ENCODE results near the gene IP6K2. TPM values are rescaled to one million over a fixed set of nuclear protein-coding genes. Genes with fewer than 3 reads are reported as not detected.

IP6K2 gene
- total and polyA plus RNA-seq, 2 experiments from 2014 or later, result 97.0 to 97.4 TPM

DNA sequence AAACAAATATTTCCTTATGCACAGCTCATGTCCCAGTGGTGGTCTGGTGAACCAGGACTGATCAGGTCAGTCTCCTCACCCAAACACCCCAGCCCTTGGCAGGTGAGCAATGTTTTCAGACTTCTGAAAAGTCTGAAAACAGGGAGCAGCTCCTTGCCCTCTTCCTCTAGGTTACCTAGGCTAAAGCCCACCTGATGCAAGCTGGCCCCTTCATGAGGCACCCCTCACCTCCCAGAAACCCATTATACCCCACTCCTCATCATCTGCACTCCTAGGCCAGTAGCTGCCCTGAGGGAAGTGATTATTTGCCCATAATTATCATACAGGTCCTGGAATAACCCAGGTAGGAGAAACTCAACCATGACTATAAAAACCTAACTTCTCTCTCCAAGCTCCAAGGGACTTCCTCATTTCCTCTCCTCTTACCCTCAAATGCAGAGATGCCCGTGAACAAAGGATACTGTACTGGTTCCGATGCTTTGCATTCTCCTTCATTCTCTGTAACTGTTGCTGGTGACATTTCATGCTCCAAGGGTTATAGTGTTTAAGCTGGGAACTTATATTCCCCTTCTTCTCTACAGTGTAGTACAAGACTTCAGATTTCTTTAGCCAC, 26.1 kb downstream of the IP6K2 start:
- no peak for ATAC-seq
- H3K4me3 Mint-ChIP-seq, result no peak overlapping the region
- no peak overlapping the region for H3K4me3 ChIP-seq

DNA sequence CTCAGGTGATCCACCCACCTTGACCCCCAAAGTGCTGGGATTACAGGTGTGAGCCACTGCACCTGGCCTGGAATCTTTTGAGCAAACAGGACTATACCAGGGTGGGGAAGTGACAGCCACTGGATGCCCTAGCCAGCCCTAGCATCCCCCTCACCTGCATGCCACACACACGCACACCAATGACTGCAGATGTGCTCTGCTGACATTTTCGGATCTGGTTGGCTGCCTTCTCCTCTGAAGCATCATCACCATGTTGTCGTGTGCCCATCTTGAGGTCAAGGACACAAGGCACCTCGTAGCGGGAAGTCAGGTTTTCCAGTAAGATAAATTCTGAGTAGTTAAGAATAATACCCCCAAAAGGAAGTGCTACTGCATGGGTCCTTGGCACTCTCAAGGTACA, 27.6 kb downstream of the IP6K2 start:
- H3K36me3 ChIP-seq (ENCODE audit: insufficient read depth), result peaks cover 58% of the 10 kb centered on the region
- H3K36me3 Mint-ChIP-seq (ENCODE audit: low read depth), result peaks cover 69% of the 10 kb centered on the region
- ATAC-seq (no peak), DNase-seq (ENCODE audit: low spot score) (no peak)
- H3K4me1 Mint-ChIP-seq, result peaks cover 11% of the 10 kb centered on the region
- peaks cover 27% of the 10 kb centered on the region for H3K79me2 ChIP-seq (replicated peaks; ENCODE audit: insufficient read depth)
- peaks cover 54% of the 10 kb centered on the region for H3F3A ChIP-seq (replicated peaks; ENCODE audit: low read depth)
- peaks cover 5% of the 10 kb centered on the region for H3K4me1 ChIP-seq (ENCODE audit: insufficient read depth)
- no peak overlapping the region for H3K4me2 ChIP-seq
- H3K4me3 ChIP-seq, result no peak overlapping the region
- H2AFZ ChIP-seq, result no peak overlapping the region
- H3K4me3 Mint-ChIP-seq, result no peak overlapping the region
- no peak overlapping the region for H3K27ac ChIP-seq (ENCODE audit: low read depth)
- no peaks in the 10 kb centered on the region for H3K9me3 Mint-ChIP-seq
- no peaks in the 10 kb centered on the region for H3K27me3 ChIP-seq (ENCODE audit: insufficient read depth)
- no peak overlapping the region for H3K27ac Mint-ChIP-seq
- H3K9me2 ChIP-seq (ENCODE audit: insufficient read depth), result no peaks in the 10 kb centered on the region
- peaks cover 6% of the 10 kb centered on the region for H3K27me3 Mint-ChIP-seq (ENCODE audit: insufficient read depth, low read depth, poor library complexity)
- H4K20me1 ChIP-seq (replicated peaks; ENCODE audit: insufficient read depth), result peaks cover 55% of the 10 kb centered on the region
- TF ChIP-seq CREB1 (CRISPR knock-in tag; IDR thresholded peaks at IDR 0.05; ENCODE audit: low read depth), result no peak
- TF ChIP-seq, protein P1, sequence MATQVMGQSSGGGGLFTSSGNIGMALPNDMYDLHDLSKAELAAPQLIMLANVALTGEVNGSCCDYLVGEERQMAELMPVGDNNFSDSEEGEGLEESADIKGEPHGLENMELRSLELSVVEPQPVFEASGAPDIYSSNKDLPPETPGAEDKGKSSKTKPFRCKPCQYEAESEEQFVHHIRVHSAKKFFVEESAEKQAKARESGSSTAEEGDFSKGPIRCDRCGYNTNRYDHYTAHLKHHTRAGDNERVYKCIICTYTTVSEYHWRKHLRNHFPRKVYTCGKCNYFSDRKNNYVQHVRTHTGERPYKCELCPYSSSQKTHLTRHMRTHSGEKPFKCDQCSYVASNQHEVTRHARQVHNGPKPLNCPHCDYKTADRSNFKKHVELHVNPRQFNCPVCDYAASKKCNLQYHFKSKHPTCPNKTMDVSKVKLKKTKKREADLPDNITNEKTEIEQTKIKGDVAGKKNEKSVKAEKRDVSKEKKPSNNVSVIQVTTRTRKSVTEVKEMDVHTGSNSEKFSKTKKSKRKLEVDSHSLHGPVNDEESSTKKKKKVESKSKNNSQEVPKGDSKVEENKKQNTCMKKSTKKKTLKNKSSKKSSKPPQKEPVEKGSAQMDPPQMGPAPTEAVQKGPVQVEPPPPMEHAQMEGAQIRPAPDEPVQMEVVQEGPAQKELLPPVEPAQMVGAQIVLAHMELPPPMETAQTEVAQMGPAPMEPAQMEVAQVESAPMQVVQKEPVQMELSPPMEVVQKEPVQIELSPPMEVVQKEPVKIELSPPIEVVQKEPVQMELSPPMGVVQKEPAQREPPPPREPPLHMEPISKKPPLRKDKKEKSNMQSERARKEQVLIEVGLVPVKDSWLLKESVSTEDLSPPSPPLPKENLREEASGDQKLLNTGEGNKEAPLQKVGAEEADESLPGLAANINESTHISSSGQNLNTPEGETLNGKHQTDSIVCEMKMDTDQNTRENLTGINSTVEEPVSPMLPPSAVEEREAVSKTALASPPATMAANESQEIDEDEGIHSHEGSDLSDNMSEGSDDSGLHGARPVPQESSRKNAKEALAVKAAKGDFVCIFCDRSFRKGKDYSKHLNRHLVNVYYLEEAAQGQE (IDR thresholded peaks at IDR 0.05; ENCODE audit: unreplicated experiment), result no peak
- no peak for TF ChIP-seq EZH2phosphoT487 (IDR thresholded peaks at IDR 0.05; ENCODE audit: unreplicated experiment)
- TF ChIP-seq, protein P2, sequence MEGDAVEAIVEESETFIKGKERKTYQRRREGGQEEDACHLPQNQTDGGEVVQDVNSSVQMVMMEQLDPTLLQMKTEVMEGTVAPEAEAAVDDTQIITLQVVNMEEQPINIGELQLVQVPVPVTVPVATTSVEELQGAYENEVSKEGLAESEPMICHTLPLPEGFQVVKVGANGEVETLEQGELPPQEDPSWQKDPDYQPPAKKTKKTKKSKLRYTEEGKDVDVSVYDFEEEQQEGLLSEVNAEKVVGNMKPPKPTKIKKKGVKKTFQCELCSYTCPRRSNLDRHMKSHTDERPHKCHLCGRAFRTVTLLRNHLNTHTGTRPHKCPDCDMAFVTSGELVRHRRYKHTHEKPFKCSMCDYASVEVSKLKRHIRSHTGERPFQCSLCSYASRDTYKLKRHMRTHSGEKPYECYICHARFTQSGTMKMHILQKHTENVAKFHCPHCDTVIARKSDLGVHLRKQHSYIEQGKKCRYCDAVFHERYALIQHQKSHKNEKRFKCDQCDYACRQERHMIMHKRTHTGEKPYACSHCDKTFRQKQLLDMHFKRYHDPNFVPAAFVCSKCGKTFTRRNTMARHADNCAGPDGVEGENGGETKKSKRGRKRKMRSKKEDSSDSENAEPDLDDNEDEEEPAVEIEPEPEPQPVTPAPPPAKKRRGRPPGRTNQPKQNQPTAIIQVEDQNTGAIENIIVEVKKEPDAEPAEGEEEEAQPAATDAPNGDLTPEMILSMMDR (conservative IDR thresholded peaks at IDR 0.05; ENCODE audit: low read depth in 2 of 2), result no peak
- TF ChIP-seq, protein P3, sequence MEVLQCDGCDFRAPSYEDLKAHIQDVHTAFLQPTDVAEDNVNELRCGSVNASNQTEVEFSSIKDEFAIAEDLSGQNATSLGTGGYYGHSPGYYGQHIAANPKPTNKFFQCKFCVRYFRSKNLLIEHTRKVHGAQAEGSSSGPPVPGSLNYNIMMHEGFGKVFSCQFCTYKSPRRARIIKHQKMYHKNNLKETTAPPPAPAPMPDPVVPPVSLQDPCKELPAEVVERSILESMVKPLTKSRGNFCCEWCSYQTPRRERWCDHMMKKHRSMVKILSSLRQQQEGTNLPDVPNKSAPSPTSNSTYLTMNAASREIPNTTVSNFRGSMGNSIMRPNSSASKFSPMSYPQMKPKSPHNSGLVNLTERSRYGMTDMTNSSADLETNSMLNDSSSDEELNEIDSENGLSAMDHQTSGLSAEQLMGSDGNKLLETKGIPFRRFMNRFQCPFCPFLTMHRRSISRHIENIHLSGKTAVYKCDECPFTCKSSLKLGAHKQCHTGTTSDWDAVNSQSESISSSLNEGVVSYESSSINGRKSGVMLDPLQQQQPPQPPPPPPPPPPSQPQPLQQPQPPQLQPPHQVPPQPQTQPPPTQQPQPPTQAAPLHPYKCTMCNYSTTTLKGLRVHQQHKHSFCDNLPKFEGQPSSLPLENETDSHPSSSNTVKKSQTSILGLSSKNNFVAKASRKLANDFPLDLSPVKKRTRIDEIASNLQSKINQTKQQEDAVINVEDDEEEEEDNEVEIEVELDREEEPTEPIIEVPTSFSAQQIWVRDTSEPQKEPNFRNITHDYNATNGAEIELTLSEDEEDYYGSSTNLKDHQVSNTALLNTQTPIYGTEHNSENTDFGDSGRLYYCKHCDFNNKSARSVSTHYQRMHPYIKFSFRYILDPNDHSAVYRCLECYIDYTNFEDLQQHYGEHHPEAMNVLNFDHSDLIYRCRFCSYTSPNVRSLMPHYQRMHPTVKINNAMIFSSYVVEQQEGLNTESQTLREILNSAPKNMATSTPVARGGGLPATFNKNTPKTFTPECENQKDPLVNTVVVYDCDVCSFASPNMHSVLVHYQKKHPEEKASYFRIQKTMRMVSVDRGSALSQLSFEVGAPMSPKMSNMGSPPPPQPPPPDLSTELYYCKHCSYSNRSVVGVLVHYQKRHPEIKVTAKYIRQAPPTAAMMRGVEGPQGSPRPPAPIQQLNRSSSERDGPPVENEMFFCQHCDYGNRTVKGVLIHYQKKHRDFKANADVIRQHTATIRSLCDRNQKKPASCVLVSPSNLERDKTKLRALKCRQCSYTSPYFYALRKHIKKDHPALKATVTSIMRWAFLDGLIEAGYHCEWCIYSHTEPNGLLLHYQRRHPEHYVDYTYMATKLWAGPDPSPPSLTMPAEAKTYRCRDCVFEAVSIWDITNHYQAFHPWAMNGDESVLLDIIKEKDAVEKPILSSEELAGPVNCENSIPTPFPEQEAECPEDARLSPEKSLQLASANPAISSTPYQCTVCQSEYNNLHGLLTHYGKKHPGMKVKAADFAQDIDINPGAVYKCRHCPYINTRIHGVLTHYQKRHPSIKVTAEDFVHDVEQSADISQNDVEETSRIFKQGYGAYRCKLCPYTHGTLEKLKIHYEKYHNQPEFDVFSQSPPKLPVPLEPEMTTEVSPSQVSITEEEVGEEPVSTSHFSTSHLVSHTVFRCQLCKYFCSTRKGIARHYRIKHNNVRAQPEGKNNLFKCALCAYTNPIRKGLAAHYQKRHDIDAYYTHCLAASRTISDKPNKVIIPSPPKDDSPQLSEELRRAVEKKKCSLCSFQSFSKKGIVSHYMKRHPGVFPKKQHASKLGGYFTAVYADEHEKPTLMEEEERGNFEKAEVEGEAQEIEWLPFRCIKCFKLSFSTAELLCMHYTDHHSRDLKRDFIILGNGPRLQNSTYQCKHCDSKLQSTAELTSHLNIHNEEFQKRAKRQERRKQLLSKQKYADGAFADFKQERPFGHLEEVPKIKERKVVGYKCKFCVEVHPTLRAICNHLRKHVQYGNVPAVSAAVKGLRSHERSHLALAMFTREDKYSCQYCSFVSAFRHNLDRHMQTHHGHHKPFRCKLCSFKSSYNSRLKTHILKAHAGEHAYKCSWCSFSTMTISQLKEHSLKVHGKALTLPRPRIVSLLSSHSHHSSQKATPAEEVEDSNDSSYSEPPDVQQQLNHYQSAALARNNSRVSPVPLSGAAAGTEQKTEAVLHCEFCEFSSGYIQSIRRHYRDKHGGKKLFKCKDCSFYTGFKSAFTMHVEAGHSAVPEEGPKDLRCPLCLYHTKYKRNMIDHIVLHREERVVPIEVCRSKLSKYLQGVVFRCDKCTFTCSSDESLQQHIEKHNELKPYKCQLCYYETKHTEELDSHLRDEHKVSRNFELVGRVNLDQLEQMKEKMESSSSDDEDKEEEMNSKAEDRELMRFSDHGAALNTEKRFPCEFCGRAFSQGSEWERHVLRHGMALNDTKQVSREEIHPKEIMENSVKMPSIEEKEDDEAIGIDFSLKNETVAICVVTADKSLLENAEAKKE (CRISPR knock-in tag; IDR thresholded peaks at IDR 0.05), result no peak
- no peak for TF ChIP-seq STAT1 (IDR thresholded peaks at IDR 0.05; ENCODE audit: unreplicated experiment)
- TF ChIP-seq ZNF331 (CRISPR knock-in tag; IDR thresholded peaks at IDR 0.05; ENCODE audit: low read depth), result no peak

More for the DNA sequence above, 26.1 kb downstream of the IP6K2 start:
- DNase-seq (ENCODE audit: low spot score), result no peak
- H3F3A ChIP-seq (replicated peaks; ENCODE audit: low read depth), result peaks cover 58% of the 10 kb centered on the region
- H3K27me3 ChIP-seq (ENCODE audit: insufficient read depth), result no peaks in the 10 kb centered on the region
- Mint-ChIP-seq H3K36me3 (ENCODE audit: low read depth) (peaks cover 81% of the 10 kb centered on the region), H3K9me3 (no peaks in the 10 kb centered on the region), H3K27me3 (ENCODE audit: insufficient read depth, low read depth, poor library complexity) (peaks cover 4% of the 10 kb centered on the region), H3K4me1 (peaks cover 16% of the 10 kb centered on the region), H3K27ac (no peak overlapping the region)
- H3K4me1 ChIP-seq (ENCODE audit: insufficient read depth), result peaks cover 8% of the 10 kb centered on the region
- no peaks in the 10 kb centered on the region for H3K9me2 ChIP-seq (ENCODE audit: insufficient read depth)
- H2AFZ ChIP-seq, result no peak overlapping the region
- H3K4me2 ChIP-seq, result no peak overlapping the region
- TF ChIP-seq, protein P4, sequence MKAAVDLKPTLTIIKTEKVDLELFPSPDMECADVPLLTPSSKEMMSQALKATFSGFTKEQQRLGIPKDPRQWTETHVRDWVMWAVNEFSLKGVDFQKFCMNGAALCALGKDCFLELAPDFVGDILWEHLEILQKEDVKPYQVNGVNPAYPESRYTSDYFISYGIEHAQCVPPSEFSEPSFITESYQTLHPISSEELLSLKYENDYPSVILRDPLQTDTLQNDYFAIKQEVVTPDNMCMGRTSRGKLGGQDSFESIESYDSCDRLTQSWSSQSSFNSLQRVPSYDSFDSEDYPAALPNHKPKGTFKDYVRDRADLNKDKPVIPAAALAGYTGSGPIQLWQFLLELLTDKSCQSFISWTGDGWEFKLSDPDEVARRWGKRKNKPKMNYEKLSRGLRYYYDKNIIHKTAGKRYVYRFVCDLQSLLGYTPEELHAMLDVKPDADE (IDR thresholded peaks at IDR 0.05), result no peak
- TF ChIP-seq JUNB (IDR thresholded peaks at IDR 0.05; ENCODE audit: unreplicated experiment), result no peak
- peaks cover 32% of the 10 kb centered on the region for H3K79me2 ChIP-seq (replicated peaks; ENCODE audit: insufficient read depth)
- peaks cover 60% of the 10 kb centered on the region for H4K20me1 ChIP-seq (replicated peaks; ENCODE audit: insufficient read depth)
- H3K27ac ChIP-seq (ENCODE audit: low read depth), result no peak overlapping the region
- peaks cover 63% of the 10 kb centered on the region for H3K36me3 ChIP-seq (ENCODE audit: insufficient read depth)

Measured in GM23338 (cell line).